Right lung (tissue), 5 donors: ENCODE results near the gene ATP10A. TPM values are rescaled to one million over a fixed set of nuclear protein-coding genes. Genes with fewer than 3 reads are reported as not detected.
"Not testable (repeated sequence)": the region's sequence is repeated elsewhere in the genome, so short reads cannot be mapped to it uniquely, and the experiment has no call there.

Experiments used
- DNase-seq, 2 donors: peaks; one replicate each; pipeline ENCODE4 v3.0.0-alpha.2; 2013
- polyA plus RNA-seq, 5 donors: library from polyadenylated mRNA; unstranded; fragments of 120-200 nt; gene quantifications; one replicate each; pipeline versions ENCODE4 v1.2.1 to v1.2.3, GENCODE V29; 2013; ENCODE audit warnings: inconsistent platforms in 1 of 5, low replicate concordance in 1 of 5; ENCODE audit not compliant: insufficient read length in 5 of 5, insufficient read depth in 1 of 5

ATP10A gene
- polyA plus RNA-seq, 5 donors = 0.43 to 0.96 (median 0.82) TPM

- DNase-seq = no peak
Measured at GRCh38 chr15:25858952-25859760, 4.0 kb downstream of the ATP10A start.

GRCh38 chr15:25856059-25856458 is 7.1 kb downstream of the ATP10A start:
- not testable (repeated sequence) for DNase-seq

DNA sequence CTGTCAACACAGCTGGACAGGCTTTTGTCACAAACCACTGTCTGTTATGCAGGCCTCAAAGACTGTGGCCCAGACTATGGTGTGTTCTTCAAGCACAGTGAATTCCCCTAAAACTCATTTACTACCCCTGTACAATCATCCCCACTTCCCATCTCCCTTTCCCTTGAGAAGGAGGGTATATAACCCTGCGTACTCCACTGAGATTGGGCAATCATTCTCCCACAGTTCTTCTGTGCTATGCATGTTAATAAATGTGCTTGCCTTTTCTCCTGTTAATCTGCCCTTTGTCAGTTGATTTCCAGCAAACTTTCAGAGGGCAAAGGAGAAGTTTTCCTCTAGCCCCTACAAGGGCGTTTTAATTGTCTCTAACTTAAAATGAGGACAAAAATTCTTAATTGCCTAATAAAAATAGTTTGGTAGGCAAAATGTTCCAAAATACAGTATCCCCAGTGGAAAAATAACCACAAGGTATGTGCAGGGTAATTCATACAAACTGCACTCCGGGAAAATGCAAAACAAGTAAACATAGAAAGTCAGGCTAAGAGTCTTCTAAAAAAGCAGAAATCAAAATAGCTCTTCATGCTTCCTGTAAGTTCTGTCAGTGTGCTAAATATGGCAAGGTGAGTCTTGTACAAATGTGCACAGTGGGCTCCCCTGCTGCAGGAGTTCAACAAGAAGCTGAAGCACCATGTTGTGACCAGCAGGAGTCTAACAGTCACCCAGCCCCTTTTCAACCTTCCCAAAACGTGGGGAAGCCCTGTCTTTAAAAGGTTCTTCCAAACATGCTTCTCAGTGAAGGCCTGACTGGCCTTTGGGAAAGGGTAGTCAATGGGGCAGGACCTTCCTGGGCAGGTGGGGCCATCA is 10.2 kb downstream of the ATP10A start:
- DNase-seq = no peak

DNA sequence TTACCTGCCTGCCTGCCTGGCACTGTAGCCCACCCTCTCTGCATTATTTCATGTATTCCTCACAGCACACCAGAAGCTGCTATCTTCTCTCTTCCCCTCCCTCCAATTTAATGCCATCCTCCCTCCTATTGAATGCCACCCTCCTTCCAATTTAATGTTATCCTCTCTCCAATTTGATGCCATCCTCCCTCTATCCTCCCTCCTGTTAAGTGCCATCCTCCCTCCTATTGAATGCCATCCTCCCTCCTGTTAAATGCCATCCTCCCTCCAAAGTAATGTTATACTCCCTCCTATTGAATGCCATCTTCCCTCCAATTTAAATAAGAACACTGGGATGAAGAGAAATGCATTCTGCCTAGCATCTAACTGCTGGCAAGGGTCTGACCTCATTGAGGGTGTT is 11.1 kb downstream of the ATP10A start:
- DNase-seq = no peak

DNA sequence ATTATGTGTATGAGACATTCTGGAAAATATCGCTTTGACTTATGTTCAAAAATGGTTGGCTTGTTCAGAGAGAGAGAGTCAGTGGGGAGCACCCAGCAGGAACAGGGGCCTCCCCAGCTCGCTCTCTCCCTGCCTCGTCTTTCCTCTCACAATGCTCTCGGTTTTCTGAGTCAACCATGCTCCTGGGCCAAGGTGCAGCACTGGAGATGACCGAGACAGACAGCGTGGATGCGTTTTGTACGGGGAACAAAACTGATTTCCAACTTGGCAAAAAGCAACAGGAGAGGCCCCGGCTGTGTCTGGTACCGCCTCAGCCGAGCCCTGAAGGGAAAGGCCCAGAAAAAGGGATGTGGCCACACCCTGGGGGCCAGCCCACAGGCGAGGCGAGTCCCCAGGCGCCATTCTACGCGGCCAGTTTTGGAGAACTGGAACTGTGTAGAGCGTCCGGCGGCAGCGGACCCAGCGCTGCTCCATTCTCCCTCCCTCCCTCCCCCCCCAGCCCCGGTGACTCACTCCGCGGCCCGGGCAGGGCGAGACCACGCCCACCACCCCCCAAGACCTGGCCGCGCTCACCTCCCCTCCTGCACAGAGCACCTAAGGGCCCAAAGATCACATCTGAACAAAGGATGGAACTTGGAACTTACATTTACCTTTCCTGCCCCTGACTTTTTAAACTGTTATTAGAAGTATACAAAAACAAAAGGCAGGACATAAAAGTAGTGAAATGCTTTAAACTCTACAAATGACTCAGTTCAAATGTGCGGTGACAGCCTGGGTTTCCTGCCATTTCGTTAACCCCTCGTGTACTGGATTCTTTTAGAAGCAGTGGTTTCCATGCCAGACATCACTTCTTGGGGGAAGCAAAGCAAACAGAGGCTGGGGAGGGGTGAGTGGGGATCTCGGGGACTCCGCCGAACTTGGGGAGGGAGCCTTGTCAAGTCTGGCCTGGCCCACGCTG is 12.7 kb downstream of the ATP10A start:
- peak in 1 of 2 donors; percentile 34 for DNase-seq

DNA sequence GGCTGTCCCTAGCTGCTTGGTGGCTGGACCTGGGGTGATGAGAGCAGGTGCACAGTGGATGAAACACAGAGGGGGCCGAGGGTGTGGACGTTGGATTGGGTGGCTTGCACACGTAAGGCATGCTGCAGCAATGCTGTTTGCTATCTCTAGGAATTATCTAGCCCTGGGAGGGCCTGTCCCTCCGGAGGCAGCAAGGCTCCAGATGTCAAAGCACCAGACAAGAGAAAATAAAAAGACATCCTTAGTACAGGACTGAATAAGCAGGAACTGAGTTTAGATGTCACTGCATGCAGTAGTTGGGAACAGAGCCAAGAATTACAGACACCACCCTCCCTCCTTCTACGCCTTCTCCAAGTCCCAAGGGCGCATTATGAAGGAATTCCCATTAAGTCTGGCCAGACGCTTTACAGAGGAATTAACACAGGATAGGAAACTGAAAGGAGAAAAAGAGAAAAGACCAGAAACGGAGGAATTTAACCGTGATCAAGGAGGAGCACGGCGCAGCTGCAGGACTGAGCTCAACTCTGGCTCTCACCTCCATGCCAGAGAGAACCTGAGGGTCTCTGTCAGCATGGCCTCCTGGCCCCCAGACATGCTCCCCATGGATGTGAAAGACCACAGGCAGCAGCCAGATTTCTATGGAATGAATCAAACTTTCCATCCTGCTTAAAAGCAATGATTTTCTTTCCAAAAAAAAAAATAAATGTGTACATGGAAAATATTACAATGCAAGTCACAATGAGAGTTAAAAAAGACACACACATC is 13.8 kb downstream of the ATP10A start:
- DNase-seq = peak in 1 of 2 donors; percentile 20

GRCh38 chr15:25848784-25849156 is 14.4 kb downstream of the ATP10A start:
- DNase-seq = no peak

DNA sequence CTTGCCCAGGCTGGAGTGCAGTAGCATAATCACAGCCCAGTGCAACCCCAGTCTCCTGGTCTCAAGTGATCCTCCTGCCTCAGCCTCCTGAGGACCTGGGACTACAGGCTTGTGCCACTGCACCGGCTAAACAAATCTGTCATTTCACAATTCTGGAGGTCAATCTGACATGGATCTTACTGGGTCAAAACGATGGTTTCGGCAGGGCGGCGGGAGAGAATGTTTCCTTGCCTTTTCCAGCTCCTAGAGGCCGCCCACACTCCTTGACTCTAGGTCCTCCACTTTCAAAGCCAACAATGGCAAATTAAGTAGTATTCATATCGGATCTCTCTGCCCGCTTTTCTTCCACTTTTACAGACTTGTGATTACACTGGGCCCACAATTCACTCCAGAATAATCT is 14.8 kb downstream of the ATP10A start:
- DNase-seq = no peak

DNA sequence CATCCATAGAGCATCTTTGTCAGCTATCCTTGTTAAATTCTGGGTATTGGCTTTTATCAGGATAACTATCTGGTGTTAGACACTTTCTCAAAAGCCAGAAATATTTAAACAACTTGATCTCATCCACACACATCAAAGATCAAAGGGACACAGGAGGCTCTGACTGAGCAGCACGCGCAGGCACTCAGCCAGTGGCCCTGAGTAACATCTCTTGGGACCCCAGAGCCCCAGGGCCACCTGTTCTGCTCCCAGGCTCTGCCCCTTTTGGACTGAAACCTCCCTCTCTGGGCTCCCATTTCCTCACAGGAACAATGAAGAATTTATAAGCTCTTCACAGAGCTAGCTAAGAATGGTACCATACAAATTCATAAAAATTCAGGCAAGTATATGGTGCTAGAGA is 16.1 kb downstream of the ATP10A start:
- DNase-seq = no peak

DNA sequence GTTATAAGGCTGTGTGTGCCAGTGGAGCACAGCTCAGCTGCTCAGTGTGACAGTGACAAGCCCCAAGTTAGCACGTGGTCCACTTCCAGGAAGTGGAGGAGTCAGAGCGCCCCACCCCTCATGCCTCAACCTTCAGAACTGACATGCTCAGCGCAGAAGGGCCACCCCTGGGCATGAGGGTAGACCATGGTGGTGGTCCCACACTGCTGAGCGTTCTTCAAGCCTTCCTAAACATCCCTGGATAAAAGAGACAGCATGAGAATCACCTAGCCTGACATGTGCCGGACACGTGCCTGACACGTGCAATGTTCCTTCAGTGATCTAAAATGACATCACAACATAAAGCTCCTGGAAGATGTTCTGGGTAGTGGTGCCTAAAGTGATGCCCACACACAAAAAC is 16.8 kb downstream of the ATP10A start:
- DNase-seq = no peak

GRCh38 chr15:25844981-25845680 is 18.0 kb downstream of the ATP10A start:
- DNase-seq = no peak

GRCh38 chr15:25844542-25844941 is 18.6 kb downstream of the ATP10A start:
- no peak for DNase-seq

GRCh38 chr15:25844076-25844475 is 19.1 kb downstream of the ATP10A start:
- no peak for DNase-seq

GRCh38 chr15:25839638-25840156 is 23.4 kb downstream of the ATP10A start:
- no peak for DNase-seq

DNA sequence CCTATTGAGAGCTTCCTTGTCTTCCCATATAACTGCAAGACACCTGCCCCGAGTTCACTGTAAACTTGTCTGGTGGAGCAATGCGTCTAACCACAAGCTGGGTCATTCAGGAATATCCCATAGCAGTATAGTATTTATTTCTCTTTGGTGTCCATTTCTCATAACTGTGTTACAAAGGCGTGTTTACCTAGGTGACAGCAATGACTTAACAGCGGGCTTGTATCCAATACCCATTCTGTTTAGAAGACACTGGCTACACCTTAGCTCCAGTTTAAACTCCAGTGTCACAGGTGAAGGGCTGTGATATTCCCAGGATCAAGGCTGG is 24.3 kb downstream of the ATP10A start:
- DNase-seq = no peak

- DNase-seq = no peak
Measured at GRCh38 chr15:25838191-25838870, 24.8 kb downstream of the ATP10A start.

- no peak for DNase-seq
Measured at GRCh38 chr15:25832158-25832557, 31.0 kb downstream of the ATP10A start.

DNA sequence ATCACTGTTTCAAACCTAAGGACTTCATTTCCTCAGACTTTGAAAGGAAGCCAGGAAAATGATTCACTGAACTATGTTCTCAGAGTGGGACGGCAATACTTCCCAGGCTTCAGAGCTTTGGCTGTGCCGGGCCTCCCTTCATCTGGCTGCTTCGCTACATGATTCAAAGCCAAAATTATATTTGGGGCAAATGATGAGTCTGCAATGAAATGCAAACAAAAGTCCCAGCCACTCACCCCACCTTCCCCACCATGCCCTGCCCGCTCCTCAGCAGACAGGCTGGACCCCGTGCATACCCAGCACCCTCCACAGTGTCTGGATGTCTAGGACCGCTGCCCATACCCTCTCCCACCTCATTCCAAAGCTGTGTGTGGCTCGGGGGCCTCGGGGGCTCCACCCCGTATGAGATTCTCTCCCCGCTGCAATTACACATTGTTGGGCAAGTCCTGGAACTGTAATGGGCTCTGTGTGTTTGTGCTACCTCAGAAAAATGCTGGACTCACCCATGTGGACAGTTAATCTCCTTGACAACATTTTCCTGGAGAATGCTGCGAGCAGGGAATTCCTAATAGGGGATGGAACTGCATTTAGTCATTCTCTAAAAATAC is 32.2 kb downstream of the ATP10A start:
- no peak for DNase-seq

DNA sequence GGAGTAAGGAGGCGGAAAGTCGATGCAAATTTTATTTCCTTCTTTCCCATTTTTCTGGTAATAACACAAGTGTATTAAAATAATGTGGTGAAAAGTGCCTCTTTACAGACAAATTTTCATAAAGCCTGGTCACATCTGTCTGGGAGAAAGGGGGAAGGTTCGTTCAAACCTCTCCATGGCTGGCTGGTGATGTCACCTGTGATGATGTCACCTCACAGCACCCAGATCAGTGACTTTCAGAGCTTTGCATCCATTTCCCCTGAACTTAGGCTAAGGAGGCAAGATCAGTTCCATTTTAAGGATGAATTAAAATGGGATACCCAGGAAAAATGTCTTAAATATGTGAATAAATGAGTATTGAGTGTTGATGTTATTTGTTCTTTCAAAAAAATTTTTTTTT is 34.1 kb downstream of the ATP10A start:
- no peak for DNase-seq
